22Rv1 (cell line): Measurements from ENCODE around the gene WDFY2.

ENCODE experiments used
- H3K27ac ChIP-seq: fragments of 450-650 bp; 2 replicates; pipeline ENCODE4 v1.5.1; 2017
- ZFX ChIP-seq: fragments of 450-650 bp; IDR thresholded peaks from 2 replicates; pipeline ENCODE4 v1.6.1; 2017; ENCODE audit warnings: antibody characterized with exemption, borderline replicate concordance
- TF ChIP-seq, protein P1 (sequence below): fragments of 450-650 bp; IDR thresholded peaks from 2 replicates; pipeline ENCODE4 v1.5.1; 2017; ENCODE audit warnings: mild to moderate bottlenecking

WDFY2 gene

GRCh38 chr13:51587372-51587771 is 3.1 kb downstream of the WDFY2 start:
- no peak for TF ChIP-seq ZFX
- TF ChIP-seq, protein P1, sequence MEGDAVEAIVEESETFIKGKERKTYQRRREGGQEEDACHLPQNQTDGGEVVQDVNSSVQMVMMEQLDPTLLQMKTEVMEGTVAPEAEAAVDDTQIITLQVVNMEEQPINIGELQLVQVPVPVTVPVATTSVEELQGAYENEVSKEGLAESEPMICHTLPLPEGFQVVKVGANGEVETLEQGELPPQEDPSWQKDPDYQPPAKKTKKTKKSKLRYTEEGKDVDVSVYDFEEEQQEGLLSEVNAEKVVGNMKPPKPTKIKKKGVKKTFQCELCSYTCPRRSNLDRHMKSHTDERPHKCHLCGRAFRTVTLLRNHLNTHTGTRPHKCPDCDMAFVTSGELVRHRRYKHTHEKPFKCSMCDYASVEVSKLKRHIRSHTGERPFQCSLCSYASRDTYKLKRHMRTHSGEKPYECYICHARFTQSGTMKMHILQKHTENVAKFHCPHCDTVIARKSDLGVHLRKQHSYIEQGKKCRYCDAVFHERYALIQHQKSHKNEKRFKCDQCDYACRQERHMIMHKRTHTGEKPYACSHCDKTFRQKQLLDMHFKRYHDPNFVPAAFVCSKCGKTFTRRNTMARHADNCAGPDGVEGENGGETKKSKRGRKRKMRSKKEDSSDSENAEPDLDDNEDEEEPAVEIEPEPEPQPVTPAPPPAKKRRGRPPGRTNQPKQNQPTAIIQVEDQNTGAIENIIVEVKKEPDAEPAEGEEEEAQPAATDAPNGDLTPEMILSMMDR = no peak
- H3K27ac ChIP-seq = no peak overlapping the region

DNA sequence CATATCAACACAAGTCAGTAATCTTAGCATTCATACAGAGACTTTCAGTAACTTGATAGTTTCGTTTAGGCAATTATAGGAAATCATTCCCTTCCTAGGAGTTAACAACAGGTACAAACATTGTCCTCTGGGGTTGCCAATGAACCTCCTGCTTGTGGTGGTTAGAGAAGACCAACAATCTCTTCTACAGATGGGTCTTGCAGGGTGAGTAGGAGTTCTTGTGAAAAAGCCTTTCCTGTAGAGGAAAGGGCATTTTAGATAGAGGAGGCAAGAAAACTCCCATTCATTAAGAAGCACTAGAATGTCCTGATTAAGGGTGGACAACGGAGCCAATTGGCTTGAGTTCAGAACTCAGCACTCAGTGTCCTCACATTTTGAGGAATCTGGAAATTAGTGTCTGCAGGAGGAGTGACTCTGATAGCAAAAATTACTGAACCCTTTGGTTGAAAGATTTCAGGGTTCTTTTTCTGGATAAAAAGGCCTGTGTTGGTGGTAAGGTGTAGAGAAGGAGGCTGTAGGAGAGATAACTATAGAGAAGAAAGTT is 4.2 kb downstream of the WDFY2 start:
- TF ChIP-seq ZFX = no peak
- TF ChIP-seq, protein P1 = no peak
- no peak overlapping the region for H3K27ac ChIP-seq

DNA sequence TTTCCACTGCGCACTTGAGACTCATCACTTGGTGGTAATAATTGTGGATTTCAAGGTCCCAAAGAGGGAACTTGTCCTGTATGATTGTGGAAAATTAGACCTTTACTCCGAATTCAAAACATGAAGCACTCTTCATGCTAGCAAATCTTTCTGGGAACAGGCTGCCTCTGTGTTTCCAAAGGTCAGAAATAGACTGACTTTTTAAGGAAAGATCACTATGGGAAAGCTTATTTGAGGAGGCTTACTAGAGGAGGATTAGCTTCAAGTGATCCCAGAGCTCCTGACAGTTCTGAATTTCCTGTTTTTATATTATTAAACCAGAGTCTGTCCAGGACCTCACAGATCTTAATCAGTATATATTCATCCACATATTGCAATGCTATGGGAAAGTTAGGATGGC is 5.5 kb downstream of the WDFY2 start:
- H3K27ac ChIP-seq = no peak overlapping the region
- no peak for TF ChIP-seq ZFX
- TF ChIP-seq, protein P1 = no peak

GRCh38 chr13:51590231-51590970 is 6.1 kb downstream of the WDFY2 start:
- H3K27ac ChIP-seq = peak overlapping the region; percentile 53
- no peak for TF ChIP-seq ZFX
- TF ChIP-seq, protein P1 = no peak

- no peak for TF ChIP-seq ZFX
- TF ChIP-seq, protein P1 = no peak
- H3K27ac ChIP-seq = peak overlapping the region; percentile 53
Observed at GRCh38 chr13:51590971-51591627, 6.8 kb downstream of the WDFY2 start.

DNA sequence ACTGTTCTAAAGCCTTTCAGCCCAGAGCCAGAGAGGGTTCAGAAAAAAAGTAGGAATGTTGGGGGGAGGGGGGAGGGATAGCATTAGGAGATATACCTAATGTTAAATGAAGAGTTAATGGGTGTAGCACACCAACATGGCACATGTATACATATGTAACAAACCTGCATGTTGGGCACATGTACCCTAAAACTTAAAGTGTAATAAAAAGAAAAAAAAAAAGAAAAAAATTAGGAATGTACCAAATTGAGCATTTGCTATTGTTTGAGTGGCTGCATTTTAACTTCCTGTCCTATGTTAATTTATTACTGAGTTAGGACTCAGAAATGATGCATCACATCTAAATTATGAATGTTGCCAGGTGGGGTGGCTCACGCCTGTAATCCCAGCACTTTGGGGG is 7.7 kb downstream of the WDFY2 start:
- peak overlapping the region; percentile 53; the same call in 1 of the 2 replicates for H3K27ac ChIP-seq

DNA sequence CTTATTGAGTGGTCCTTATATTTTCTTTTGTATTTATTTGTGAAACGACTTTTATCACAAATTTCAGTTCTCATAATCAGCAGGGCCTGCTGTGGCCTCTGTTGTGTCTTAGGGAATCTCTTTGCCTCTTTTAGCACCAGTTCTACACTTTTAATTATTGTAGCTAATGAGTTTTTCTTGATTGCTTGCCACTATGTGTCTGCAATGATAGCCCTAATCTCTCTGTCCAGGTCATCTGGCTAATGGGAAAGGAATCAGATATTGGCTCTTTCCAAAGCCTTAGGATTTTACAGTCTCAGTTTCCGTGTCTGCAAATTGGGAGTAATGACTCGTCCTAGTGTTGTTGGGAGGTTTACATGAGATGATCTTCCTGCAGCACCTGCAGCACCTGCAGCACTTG is 10.2 kb downstream of the WDFY2 start:
- TF ChIP-seq ZFX = no peak
- TF ChIP-seq, protein P1 = no peak
- H3K27ac ChIP-seq = no peak overlapping the region
